Calu3 (cell line): Measurements from ENCODE around the gene TGFB1. TPM values are rescaled to one million over a fixed set of nuclear protein-coding genes. Genes with fewer than 3 reads are reported as not detected.

Experiments
- BruUV-seq: library from RNA; stranded (reverse); fragments of 400-500 nt; replicated peaks from 2 replicates; lab custom pipeline; 2021; lab: Mats Ljungman, UMichigan
- CTCF ChIA-PET: fragments of 300-600 bp; sonication (Branson Sonifier 250); formaldehyde crosslinking; loops from one replicate; lab custom pipeline; 2022; ENCODE audit warnings: antibody characterized with exemption; lab: Charles Lee
- DNase-seq: peaks from one replicate; pipeline ENCODE4 v3.0.0; 2022
- H3K27ac Mint-ChIP-seq: one replicate; pipeline ENCODE4 v1.8.0; 2022; ENCODE audit warnings: mixed read lengths; ENCODE audit not compliant: unreplicated experiment
- H3K27me3 Mint-ChIP-seq: one replicate; pipeline ENCODE4 v1.8.0; 2022; ENCODE audit warnings: mixed read lengths; ENCODE audit not compliant: unreplicated experiment
- H3K36me3 Mint-ChIP-seq: one replicate; pipeline ENCODE4 v1.8.0; 2022; ENCODE audit warnings: mild to moderate bottlenecking, moderate library complexity, mixed read lengths; ENCODE audit not compliant: insufficient read depth, unreplicated experiment
- H3K4me1 Mint-ChIP-seq: one replicate; pipeline ENCODE4 v1.8.0; 2022; ENCODE audit warnings: mild to moderate bottlenecking, low read depth, mixed read lengths; ENCODE audit not compliant: unreplicated experiment
- H3K4me3 Mint-ChIP-seq: one replicate; pipeline ENCODE4 v1.8.0; 2022; ENCODE audit warnings: mild to moderate bottlenecking, low read depth, moderate library complexity, mixed read lengths; ENCODE audit not compliant: unreplicated experiment
- H3K9me3 Mint-ChIP-seq: one replicate; pipeline ENCODE4 v1.8.0; 2022; ENCODE audit warnings: low read depth, mixed read lengths; ENCODE audit not compliant: unreplicated experiment
- intact Hi-C: fragments of 100-400 bp; cut with micrococcal nuclease; formaldehyde crosslinking; loops from one replicate; pipeline ENCODE4 v1.10.0; 2022; ENCODE audit not compliant: unreplicated experiment
- total RNA-seq: library from RNA; stranded (reverse); gene quantifications from 2 replicates; pipeline ENCODE4 v1.2.3, GENCODE V29; 2022
- TF ChIP-seq, protein P1 (sequence below): fragments of 200-600 bp; IDR thresholded peaks from one replicate; pipeline ENCODE4 v1.8.0; 2022; ENCODE audit warnings: antibody characterized with exemption; ENCODE audit not compliant: unreplicated experiment

The TGFB1 gene
- total RNA-seq, 1 experiment from 2014 or later: 39.2 TPM

DNA sequence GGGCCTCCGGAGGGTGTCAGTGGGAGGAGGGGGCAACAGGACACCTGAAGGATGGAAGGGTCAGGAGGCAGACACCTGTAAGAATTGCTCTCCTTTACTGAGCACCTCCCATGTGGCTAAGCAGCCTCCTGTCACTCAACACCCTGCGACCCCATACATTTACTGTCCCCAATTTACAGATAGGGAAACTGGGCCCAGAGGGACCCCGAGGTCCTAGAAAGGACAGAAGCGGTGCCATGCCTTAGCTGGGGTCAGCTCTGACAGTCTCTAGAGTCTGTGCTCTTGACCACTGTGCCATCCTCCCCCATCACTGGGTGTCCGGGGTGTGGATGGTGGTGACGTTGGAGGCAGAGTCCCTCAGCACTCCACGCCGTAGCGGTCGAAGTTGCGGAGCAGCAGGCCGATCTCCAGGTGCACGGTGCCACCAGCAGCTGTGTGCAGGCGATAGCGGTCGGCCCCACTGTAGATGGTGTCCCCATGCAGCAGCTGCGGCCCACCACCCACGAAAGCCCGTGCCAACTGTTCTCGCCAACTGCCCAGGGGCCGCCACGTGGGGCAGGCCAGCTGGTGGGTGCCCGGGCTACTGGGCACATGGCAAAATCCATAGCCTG lies 726 bp upstream of the TGFB1 start:
- H3K4me1 Mint-ChIP-seq: peaks cover 21% of the 10 kb centered on the region
- TF ChIP-seq, protein P1, sequence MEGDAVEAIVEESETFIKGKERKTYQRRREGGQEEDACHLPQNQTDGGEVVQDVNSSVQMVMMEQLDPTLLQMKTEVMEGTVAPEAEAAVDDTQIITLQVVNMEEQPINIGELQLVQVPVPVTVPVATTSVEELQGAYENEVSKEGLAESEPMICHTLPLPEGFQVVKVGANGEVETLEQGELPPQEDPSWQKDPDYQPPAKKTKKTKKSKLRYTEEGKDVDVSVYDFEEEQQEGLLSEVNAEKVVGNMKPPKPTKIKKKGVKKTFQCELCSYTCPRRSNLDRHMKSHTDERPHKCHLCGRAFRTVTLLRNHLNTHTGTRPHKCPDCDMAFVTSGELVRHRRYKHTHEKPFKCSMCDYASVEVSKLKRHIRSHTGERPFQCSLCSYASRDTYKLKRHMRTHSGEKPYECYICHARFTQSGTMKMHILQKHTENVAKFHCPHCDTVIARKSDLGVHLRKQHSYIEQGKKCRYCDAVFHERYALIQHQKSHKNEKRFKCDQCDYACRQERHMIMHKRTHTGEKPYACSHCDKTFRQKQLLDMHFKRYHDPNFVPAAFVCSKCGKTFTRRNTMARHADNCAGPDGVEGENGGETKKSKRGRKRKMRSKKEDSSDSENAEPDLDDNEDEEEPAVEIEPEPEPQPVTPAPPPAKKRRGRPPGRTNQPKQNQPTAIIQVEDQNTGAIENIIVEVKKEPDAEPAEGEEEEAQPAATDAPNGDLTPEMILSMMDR: no peak
- CTCF ChIA-PET: interaction anchor here (1.1 kb wide), 1 partner anchor 35 kb away, joined by 3 read pairs; no protein-coding TSS in a partner anchor
- DNase-seq: no peak
- no peaks in the 10 kb centered on the region for H3K27me3 Mint-ChIP-seq
- intact Hi-C loops: loop anchor here (10.0 kb wide), 1 partner anchor 80 kb away; the partner anchor contains the start of gene DMAC2
- peak overlapping the region; percentile 89 for H3K4me3 Mint-ChIP-seq
- BruUV-seq: no TSS peak
- H3K9me3 Mint-ChIP-seq: no peaks in the 10 kb centered on the region
- peaks cover 42% of the 10 kb centered on the region for H3K36me3 Mint-ChIP-seq
- no peak overlapping the region for H3K27ac Mint-ChIP-seq

DNA sequence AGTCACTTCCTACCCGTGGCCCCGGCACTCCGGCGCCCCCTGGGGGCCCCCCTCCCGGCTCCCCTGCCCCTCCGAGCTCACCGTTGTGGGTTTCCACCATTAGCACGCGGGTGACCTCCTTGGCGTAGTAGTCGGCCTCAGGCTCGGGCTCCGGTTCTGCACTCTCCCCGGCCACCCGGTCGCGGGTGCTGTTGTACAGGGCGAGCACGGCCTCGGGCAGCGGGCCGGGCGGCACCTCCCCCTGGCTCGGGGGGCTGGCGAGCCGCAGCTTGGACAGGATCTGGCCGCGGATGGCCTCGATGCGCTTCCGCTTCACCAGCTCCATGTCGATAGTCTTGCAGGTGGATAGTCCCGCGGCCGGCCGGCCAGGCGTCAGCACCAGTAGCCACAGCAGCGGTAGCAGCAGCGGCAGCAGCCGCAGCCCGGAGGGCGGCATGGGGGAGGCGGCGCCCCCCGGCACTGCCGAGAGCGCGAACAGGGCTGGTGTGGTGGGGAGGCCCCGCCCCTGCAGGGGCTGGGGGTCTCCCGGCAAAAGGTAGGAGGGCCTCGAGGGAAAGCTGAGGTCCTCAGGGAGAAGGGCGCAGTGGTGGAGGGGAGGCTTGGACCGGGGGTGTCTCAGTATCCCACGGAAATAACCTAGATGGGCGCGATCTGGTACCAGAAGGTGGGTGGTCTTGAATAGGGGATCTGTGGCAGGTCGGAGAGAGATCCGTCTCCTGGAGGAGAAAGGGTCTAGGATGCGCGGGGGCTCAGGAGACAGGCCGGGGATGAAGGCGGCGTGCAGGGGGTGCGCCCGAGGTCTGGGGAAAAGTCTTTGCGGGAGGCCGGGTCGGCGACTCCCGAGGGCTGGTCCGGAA lies 885 bp downstream of the TGFB1 start:
- BruUV-seq: no TSS peak
- H3K9me3 Mint-ChIP-seq: no peaks in the 10 kb centered on the region
- DNase-seq: peak; percentile 90
- H3K4me3 Mint-ChIP-seq: peak overlapping the region; percentile 89
- intact Hi-C loops: loop anchor here (10.0 kb wide), 1 partner anchor 82 kb away; the partner anchor contains the start of gene DMAC2
- H3K27me3 Mint-ChIP-seq: no peaks in the 10 kb centered on the region
- CTCF ChIA-PET: interaction anchor here (0.6 to 3.4 kb wide), 12 partner anchors 10 to 1639 kb away, joined by 3 to 23 read pairs (median 5); partner anchors contain the start of gene B9D2
- TF ChIP-seq, protein P1: peak; percentile 82
- peaks cover 42% of the 10 kb centered on the region for H3K36me3 Mint-ChIP-seq
- peaks cover 21% of the 10 kb centered on the region for H3K4me1 Mint-ChIP-seq
- peak overlapping the region; percentile 69 for H3K27ac Mint-ChIP-seq

DNA sequence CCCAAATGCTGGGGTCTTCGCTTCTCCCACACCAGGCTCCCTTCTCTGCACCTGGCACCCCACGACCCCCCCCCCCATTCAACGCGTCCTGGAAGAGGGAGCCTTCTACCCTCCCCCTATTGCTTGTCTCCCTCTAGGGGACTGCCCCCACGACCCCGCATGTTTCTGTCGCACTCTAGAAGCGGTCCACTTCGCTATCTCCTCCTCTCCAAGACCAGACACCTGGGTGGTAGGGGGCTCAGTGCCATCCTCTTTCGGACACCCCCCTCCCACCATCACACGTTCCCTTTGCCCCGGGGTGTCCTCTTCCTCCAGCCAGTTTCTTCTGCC lies 1.5 kb downstream of the TGFB1 start:
- CTCF ChIA-PET: interaction anchor here (0.6 to 3.4 kb wide), 13 partner anchors 10 to 1640 kb away, joined by 3 to 23 read pairs (median 5); partner anchors contain the start of gene B9D2
- TF ChIP-seq, protein P1: no peak
- Mint-ChIP-seq H3K27ac (peak overlapping the region; percentile 69), H3K9me3 (no peaks in the 10 kb centered on the region), H3K36me3 (peaks cover 42% of the 10 kb centered on the region), H3K4me3 (peak overlapping the region; percentile 89), H3K4me1 (peaks cover 21% of the 10 kb centered on the region), H3K27me3 (no peaks in the 10 kb centered on the region)
- DNase-seq: no peak
- intact Hi-C loops: loop anchor here (10.0 kb wide), 1 partner anchor 83 kb away; the partner anchor contains the start of gene DMAC2
- BruUV-seq: no TSS peak
